HG03139 (cell line): Measurements from ENCODE around the gene SPSB1.

Experiments
- ATAC-seq: cut with Tn5 transposase; IDR thresholded peaks from one replicate; pipeline ENCODE4 v1.9.1; 2021; ENCODE audit not compliant: unreplicated experiment

Gene SPSB1

DNA sequence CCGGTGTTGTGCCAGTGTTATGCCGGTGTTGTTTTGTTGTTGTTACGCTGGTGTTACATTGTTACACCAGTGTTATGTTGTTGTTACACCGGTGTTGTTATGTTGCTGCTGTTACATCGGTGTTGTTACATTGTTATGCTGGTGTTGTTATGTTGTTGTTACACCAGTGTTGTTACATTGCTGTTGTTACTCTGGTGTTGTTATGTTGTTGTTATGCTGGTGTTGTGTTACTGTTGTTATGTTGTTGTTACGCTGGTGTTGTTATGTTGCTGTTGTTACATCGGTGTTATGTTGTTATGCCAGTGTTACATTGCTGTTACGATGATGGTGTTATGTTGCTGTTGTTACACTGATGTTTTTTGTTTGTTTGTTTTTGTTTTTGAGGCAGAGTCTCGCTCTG lies 34.1 kb upstream of the SPSB1 start:
- ATAC-seq = no peak

DNA sequence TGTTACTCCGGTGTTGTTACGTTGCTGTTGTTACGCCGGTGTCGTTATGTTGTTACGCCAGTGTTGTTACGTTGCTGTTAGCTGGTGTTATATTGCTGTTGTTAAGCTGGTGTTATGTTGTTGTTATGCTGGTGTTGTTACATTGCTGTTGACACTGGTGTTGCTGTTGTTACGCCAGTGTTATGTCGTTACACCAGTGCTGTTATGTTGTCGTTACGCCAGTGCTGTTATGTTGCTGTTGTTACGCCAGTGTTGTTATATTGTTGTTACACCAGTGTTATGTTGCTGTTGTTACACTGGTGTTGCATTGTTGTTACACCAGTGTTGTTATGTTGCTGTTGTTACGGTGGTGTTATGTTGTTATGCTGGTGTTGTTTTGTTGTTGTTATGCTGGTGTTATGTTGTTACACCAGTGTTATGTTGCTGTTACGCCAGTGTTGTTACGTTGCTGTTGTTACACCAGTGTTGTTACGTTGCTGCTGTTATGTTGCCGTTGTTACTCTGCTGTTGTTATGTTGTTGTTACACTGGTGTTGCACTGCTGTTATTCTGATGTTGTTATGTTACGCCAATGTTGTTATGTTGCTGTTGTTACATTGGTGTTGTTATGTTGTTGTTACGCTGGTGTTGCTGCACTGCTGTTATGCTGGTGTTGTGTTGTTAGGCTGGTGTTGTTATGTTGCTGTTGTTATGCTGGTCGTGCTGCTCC lies 32.5 kb upstream of the SPSB1 start:
- no peak for ATAC-seq

GRCh38 chr1:9261496-9261895 lies 31.2 kb upstream of the SPSB1 start:
- ATAC-seq = no peak

- no peak for ATAC-seq
These were observed 30.4 kb upstream of the SPSB1 start for GRCh38 chr1:9262096-9262986.

GRCh38 chr1:9263276-9263855 lies 29.3 kb upstream of the SPSB1 start:
- no peak for ATAC-seq

DNA sequence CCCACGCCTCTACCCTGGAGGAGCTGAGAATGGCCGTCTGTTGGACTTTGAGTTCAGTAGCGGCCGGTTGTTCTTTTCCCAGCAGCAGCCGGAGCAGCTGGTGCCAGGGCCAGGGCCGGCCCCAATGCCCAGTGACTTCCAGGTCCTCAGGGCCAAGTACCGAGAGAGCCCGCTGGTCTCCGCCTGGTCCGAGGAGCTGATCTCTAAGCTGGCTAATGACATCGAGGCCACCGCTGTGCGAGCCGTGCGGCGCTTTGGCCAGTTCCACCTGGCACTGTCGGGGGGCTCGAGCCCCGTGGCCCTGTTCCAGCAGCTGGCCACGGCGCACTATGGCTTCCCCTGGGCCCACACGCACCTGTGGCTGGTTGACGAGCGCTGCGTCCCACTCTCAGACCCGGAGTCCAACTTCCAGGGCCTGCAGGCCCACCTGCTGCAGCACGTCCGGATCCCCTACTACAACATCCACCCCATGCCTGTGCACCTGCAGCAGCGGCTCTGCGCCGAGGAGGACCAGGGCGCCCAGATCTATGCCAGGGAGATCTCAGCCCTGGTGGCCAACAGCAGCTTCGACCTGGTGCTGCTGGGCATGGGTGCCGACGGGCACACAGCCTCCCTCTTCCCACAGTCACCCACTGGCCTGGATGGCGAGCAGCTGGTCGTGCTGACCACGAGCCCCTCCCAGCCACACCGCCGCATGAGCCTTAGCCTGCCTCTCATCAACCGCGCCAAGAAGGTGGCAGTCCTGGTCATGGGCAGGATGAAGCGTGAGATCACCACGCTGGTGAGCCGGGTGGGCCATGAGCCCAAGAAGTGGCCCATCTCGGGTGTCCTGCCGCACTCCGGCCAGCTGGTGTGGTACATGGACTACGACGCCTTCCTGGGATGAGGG lies 28.5 kb upstream of the SPSB1 start:
- no peak for ATAC-seq

DNA sequence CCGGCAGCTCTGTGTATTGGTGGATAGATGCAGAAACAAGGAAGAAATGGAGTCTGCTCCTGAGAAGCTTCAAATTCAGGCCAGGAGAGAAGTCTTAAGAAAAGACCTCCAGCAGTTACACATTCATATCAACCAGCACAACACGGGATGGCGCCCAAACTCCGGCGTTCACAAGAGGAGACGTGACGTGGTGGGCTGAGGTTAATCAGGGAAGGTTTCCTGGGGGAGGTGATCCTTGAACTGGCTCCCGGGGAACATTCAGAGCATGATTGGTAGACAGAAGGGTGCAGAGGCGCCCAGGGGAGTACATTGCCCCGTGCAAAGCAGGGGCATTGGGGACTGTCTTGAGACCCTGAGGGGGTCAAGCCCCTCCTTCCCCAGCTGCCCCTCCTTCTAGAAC lies 27.7 kb upstream of the SPSB1 start:
- no peak for ATAC-seq

DNA sequence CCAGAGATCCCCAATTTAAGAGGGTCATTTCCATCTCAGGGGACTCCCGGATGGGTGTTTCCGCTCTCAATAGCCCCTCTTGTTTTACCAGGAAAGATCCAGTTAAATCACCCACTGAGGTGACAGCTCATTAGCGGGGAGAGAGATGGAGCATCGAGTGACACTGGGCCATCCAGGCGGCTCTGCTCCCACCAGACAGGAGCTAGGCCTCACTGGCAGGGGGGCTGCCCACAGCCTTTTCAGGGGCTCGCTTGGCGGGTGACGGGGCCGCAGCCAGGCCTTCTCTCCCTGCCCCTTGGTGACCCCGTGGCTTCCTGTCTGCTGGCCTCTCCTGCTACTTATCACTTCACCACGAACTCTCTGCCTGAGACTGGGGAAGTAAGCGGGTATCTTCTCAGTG lies 26.7 kb upstream of the SPSB1 start:
- no peak for ATAC-seq

DNA sequence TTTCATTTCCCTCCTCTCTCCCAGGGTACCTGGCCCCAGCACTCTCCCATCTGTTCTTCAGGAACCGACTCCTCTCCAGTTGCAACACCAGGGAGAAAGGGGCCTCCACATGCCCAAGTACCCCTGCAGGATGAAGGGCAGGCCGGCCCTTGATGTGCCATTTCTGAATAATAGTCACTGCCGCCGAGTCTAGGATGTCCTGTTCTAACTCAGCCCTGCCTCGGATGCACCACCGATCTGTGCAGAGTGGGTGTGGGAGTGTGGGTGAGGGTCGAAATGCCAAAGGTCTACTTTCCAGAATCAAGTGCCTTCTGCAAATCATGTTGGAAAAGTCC lies 25.4 kb upstream of the SPSB1 start:
- no peak for ATAC-seq

- ATAC-seq = no peak
These were observed 24.7 kb upstream of the SPSB1 start for GRCh38 chr1:9267827-9268581.

DNA sequence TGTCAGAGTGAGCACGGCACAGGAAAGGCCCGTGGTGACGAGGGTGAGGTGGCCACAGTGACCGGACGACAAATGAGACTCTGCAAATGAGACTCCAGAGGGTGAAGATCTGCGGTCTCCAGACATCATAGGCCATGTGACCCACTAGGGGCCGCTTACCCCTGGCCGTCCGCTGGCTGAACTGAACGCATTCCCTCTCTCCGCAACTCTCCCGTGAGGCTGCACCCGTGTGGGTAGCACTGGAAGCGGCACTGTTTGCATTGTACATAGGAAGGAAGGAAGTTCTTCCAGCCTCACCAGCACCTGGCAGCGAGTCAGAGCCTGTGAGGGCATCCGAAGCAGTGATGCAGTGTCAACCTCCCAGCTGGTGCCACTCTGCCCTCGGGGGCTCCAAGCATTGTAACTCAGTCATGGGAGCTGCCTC lies 23.6 kb upstream of the SPSB1 start:
- no peak for ATAC-seq

DNA sequence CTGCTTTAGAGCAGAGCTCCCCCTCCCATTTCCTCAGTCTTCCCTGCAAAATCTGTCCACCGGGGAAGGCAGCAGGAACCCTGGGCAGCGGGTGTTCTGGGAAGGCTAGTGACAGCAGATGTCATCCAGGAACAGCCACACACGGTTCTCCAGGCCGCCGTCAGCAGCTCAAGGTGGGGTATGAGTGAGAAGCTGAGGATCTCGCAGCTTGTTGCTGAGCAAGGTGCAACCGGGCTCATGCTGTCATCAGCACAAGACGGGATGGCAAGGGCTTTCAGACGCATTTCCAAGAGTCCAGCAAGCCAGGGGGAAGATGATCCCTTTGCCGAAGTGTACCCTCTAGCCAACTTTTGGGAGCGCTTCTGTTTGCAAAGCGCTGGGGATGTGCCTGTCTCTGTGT lies 23.0 kb upstream of the SPSB1 start:
- no peak for ATAC-seq

GRCh38 chr1:9270290-9270883 lies 22.3 kb upstream of the SPSB1 start:
- no peak for ATAC-seq

- no peak for ATAC-seq
These were observed 21.4 kb upstream of the SPSB1 start for GRCh38 chr1:9271283-9271682.

- ATAC-seq = no peak
These were observed 20.7 kb upstream of the SPSB1 start for GRCh38 chr1:9271861-9272595.

GRCh38 chr1:9273177-9273576 lies 19.5 kb upstream of the SPSB1 start:
- no peak for ATAC-seq

GRCh38 chr1:9275161-9275560 lies 17.5 kb upstream of the SPSB1 start:
- ATAC-seq = no peak

DNA sequence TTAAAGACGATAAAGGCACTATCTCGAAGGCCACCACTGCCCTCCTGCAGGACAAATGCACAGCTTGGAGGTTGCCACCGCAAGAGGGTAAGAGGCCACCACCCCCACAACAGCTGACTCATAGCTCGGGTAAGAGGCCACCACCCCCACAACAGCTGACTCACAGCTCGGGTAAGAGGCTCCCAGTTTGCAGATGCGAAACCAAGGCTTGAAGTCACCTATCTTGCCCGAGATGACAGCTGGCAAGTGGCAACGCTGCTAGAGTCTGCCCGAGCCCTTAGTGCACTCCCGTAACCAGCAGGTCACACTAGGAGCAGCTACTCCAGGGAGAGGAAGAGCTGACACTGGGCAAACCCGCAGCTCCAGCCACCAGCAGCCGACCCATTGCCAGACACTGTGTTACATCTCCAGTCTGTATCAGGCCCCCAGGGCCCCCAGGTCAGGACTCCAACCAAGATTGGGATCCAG lies 17.1 kb upstream of the SPSB1 start:
- ATAC-seq = no peak

- ATAC-seq = no peak
These were observed 14.6 kb upstream of the SPSB1 start for GRCh38 chr1:9278116-9278515.
